ENCODE data around the gene ADRA2B.

- no peak for TF ChIP-seq CTCF (IDR thresholded peaks at IDR 0.05)
- no peak for TF ChIP-seq POLR2A (IDR thresholded peaks at IDR 0.05)
- TF ChIP-seq POLR2AphosphoS5 (IDR thresholded peaks at IDR 0.05) = no peak
These were observed 42.9 kb upstream of the ADRA2B start for GRCh38 chr2:96159084-96159830.

Data from gastroesophageal sphincter (tissue), 3 donors.